GM23248 (cell line): ENCODE results near the gene ZMYM2. TPM values are rescaled to one million over a fixed set of nuclear protein-coding genes. Genes with fewer than 3 reads are reported as not detected.

Experiments
- DNase-seq: peaks from one replicate; pipeline ENCODE4 v3.0.0-alpha.2; 2015
- H2AFZ ChIP-seq: fragments of 200-600 bp; sonication (generic); 2 replicates; pipeline ENCODE4 v1.6.1; 2016; ENCODE audit warnings: antibody characterized with exemption
- H3F3A ChIP-seq: fragments of 200-600 bp; sonication (generic); 2 replicates; pipeline ENCODE4 v1.6.1; 2016; ENCODE audit warnings: mild to moderate bottlenecking, antibody characterized with exemption, mixed run types; ENCODE audit not compliant: insufficient read depth
- H3K27ac ChIP-seq: fragments of 200-600 bp; sonication (generic); 2 replicates; pipeline ENCODE4 v1.5.1; 2016; ENCODE audit warnings: mild to moderate bottlenecking
- H3K27me3 ChIP-seq: fragments of 200-600 bp; sonication (generic); replicated peaks from 2 replicates; pipeline ENCODE4 v1.6.1; 2016; ENCODE audit warnings: mild to moderate bottlenecking; ENCODE audit not compliant: insufficient read depth
- H3K36me3 ChIP-seq: fragments of 200-600 bp; sonication (generic); 2 replicates; pipeline ENCODE4 v1.6.1; 2016; ENCODE audit warnings: low read depth, mild to moderate bottlenecking
- H3K4me1 ChIP-seq: fragments of 200-600 bp; sonication (generic); 2 replicates; pipeline ENCODE4 v1.6.1; 2016; ENCODE audit warnings: mild to moderate bottlenecking; ENCODE audit not compliant: insufficient read depth
- H3K4me2 ChIP-seq: fragments of 200-600 bp; sonication (generic); one replicate; pipeline ENCODE4 v1.6.1; 2016; ENCODE audit warnings: mild to moderate bottlenecking; ENCODE audit not compliant: unreplicated experiment
- H3K4me3 ChIP-seq: fragments of 200-600 bp; sonication (generic); 2 replicates; pipeline ENCODE4 v1.5.1; 2016; ENCODE audit warnings: mild to moderate bottlenecking
- H3K79me2 ChIP-seq: fragments of 200-600 bp; sonication (generic); 2 replicates; pipeline ENCODE4 v1.6.1; 2016; ENCODE audit warnings: mild to moderate bottlenecking; ENCODE audit not compliant: insufficient read depth
- H3K9ac ChIP-seq: fragments of 200-600 bp; sonication (generic); 2 replicates; pipeline ENCODE4 v1.6.1; 2016; ENCODE audit warnings: mild to moderate bottlenecking
- H3K9me2 ChIP-seq: fragments of 200-600 bp; sonication (generic); 2 replicates; pipeline ENCODE4 v1.6.1; 2016; ENCODE audit warnings: mixed run types, mild to moderate bottlenecking, moderate library complexity; ENCODE audit not compliant: insufficient read depth
- H3K9me3 ChIP-seq: fragments of 200-600 bp; sonication (generic); one replicate; pipeline ENCODE4 v1.6.1; 2017; ENCODE audit warnings: low read depth
- H4K20me1 ChIP-seq: fragments of 200-600 bp; sonication (generic); 2 replicates; pipeline ENCODE4 v1.6.0; 2016; ENCODE audit not compliant: insufficient read depth
- EZH2 ChIP-seq: fragments of 200-600 bp; sonication (generic); IDR thresholded peaks from 2 replicates; pipeline ENCODE4 v1.6.1; 2018; ENCODE audit warnings: antibody characterized with exemption, mild to moderate bottlenecking; ENCODE audit not compliant: insufficient read depth, poor library complexity, severe bottlenecking
- EZH2phosphoT487 ChIP-seq: fragments of 200-600 bp; sonication (generic); IDR thresholded peaks from 2 replicates; pipeline ENCODE4 v1.6.1; 2018; ENCODE audit warnings: antibody characterized with exemption, moderate library complexity, mild to moderate bottlenecking, low read depth; ENCODE audit not compliant: insufficient read depth
- WGBS, 2 experiments: methylation state at CpG; one replicate each; pipeline ENCODE4 v1.1.6; 2015 to 2017; ENCODE audit warnings: low lambda C conversion rate in 2 of 2, low coverage in 1 of 2; ENCODE audit errors: missing lambda C conversion rate in 2 of 2; 5-methylcytosine and 5-hydroxymethylcytosine counted together
- in situ Hi-C: fragments of 300-500 bp; cut with MboI; formaldehyde crosslinking; loops from 2 replicates; pipeline ENCODE4 v1.15.0; 2020
- polyA plus RNA-seq: library from polyadenylated mRNA; unstranded; fragments of >200 nt; fragmentation: Nextera tagmentation; extraction: Ambion mirVana; gene quantifications from 2 replicates; pipeline ENCODE4 v1.2.1, GENCODE V29; 2016
- total RNA-seq: library from RNA; depleted of rRNA; stranded (reverse); fragments of >200 nt; shearing (Covaris generic); gene quantifications from 2 replicates; pipeline ENCODE4 v1.2.3, GENCODE V29; 2014

Gene ZMYM2
- total and polyA plus RNA-seq, 2 experiments from 2014 or later, result 14.9 to 35.0 TPM

DNA sequence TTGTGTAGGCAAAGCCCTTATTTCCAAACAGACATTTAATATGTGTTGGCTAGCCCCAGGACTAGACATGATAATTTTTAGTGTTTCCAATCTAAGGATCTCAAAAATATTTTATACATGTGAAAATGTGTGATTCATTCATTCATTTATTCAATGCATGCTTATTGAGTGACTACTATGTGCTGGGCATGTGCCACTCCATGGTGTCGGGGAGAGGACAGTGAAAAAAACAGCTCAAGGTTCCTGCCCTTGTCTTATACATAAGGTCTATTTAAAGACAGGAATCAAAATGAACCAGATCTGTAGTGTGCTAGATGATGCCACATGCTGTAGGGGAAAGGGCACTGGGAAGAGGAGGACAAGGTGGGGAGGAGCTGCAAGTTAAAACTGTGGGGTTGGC lies 165.8 kb downstream of the ZMYM2 start:
- Histone ChIP-seq H4K20me1 (no peaks in the 10 kb centered on the region), H3K36me3 (no peaks in the 10 kb centered on the region), H3F3A (peaks cover 28% of the 10 kb centered on the region), H3K4me3 (no peak overlapping the region), H3K27ac (peak overlapping the region; percentile 27; the same call in 1 of the 2 replicates), H3K9ac (no peak overlapping the region), H3K79me2 (no peaks in the 10 kb centered on the region), H3K4me2 (no peak overlapping the region), H3K4me1 (peaks cover 16% of the 10 kb centered on the region), H3K9me3 (no peaks in the 10 kb centered on the region), H2AFZ (no peak overlapping the region), H3K27me3 (no peaks in the 10 kb centered on the region), H3K9me2 (no peaks in the 10 kb centered on the region)
- in situ Hi-C loops, result no loop called here
- WGBS, 2 experiments, result 8 to 20% methylated on average over 1 of the region's 1 CpG
- TF ChIP-seq EZH2phosphoT487 (no peak), EZH2 (no peak)
- DNase-seq, result peak; percentile 68

DNA sequence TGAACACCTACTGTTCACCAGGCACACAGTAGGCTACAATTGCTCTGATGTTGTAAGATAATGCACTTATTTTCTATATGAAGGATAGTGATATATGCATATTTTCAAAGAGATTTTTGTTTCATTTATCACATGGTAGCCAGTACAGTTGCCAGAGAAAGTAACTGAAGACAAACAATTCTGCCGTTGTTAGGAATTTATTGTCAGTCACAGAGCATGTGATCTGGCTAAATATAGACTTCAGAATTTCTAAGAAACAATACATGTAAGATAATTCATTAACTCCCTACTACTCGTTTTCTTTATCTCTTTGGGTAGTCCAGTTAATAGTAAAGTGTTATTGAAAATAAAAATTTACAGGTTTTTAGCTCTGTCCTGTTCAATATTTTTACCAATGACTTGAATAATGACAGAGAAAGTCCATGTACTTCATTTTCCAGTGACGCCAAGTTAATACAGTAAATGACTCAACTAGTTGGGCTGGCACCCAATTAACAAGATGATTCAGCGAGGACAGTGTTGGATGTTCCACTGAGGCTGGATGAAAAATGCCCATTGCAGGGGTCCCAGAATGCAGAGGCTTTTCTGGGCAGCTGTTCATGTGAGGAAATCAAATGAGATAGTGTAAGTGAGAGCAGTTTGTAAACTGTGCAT lies 166.7 kb downstream of the ZMYM2 start:
- Histone ChIP-seq H3K4me1 (peaks cover 16% of the 10 kb centered on the region), H2AFZ (no peak overlapping the region), H4K20me1 (no peaks in the 10 kb centered on the region), H3K9me2 (no peaks in the 10 kb centered on the region), H3K4me3 (no peak overlapping the region), H3K27me3 (no peaks in the 10 kb centered on the region), H3K9ac (peak overlapping the region; percentile 20; the same call in 1 of the 2 replicates), H3K27ac (peak overlapping the region; percentile 74), H3F3A (peaks cover 21% of the 10 kb centered on the region), H3K36me3 (no peaks in the 10 kb centered on the region), H3K9me3 (no peaks in the 10 kb centered on the region), H3K79me2 (no peaks in the 10 kb centered on the region), H3K4me2 (peak overlapping the region; percentile 38)
- TF ChIP-seq EZH2phosphoT487, result no peak
- TF ChIP-seq EZH2, result no peak
- in situ Hi-C loops, result no loop called here
- peak; percentile 93 for DNase-seq
- WGBS, 2 experiments, result 1% methylated on average over 4 of the region's 4 CpGs

DNA sequence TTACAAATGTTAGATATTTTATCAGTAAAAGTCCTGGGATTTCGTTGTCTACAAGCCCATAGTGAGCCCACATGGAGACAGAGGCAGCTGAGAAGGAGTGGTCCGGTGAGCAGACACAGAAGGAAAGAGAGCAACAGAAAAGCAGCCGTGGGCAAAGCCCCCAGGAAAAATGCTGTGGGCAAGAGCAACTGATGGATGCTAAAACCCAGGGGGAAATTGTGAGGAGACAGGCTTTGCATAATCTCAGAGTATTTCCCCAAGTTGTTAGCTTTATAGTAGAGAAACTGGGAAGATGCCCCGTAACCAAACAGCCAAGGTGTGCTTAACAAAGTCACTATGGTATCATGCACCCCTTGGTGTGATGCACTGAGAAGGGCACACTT lies 167.2 kb downstream of the ZMYM2 start:
- no peaks in the 10 kb centered on the region for H4K20me1 ChIP-seq
- H3K27me3 ChIP-seq, result no peaks in the 10 kb centered on the region
- no peaks in the 10 kb centered on the region for H3K36me3 ChIP-seq
- H3F3A ChIP-seq, result peaks cover 19% of the 10 kb centered on the region
- peaks cover 16% of the 10 kb centered on the region for H3K4me1 ChIP-seq
- 48 to 54% methylated on average over 4 of the region's 4 CpGs for WGBS, 2 experiments
- no peaks in the 10 kb centered on the region for H3K79me2 ChIP-seq
- H2AFZ ChIP-seq, result no peak overlapping the region
- DNase-seq, result no peak
- no peaks in the 10 kb centered on the region for H3K9me3 ChIP-seq
- H3K9me2 ChIP-seq, result no peaks in the 10 kb centered on the region
- TF ChIP-seq EZH2phosphoT487 (no peak), EZH2 (no peak)
- peak overlapping the region; percentile 20; the same call in 1 of the 2 replicates for H3K9ac ChIP-seq
- H3K4me2 ChIP-seq, result no peak overlapping the region
- H3K4me3 ChIP-seq, result no peak overlapping the region
- in situ Hi-C loops, result no loop called here
- H3K27ac ChIP-seq, result peak overlapping the region; percentile 74

DNA sequence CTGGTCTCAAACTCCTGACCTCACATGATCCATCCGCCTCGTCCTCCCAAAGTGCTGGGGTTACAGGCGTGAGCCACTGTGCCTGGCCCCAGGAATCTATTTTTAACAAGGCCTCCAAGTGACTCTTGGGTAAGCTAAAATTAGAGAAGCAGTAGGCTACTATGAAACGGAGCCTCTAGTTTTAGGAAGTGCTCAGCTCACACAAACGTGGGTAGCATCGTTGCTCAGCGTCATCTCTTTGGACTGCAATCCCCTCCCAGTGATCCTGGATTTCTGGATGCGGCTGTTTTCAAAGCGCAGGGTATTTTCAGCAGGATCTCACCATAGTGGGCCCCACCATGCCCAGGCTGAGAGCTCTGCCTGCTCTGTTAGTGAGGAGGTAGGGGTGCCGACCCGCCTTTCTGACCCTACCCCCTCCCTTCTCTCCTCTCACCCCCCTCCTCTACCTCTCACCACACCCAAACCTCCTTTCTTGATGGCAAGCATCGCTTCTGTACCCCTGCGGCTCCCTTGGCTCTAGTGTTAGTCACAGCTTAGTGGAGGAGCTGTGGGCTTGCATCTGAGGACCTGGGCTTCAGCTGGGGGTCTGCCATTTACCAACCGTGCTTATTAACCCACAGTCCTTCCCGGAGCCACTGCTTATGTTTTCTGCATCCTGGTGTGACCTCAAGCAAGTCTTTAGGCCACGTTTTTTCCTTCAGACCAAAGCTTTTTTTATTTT lies 168.2 kb downstream of the ZMYM2 start:
- peaks cover 16% of the 10 kb centered on the region for H3K4me1 ChIP-seq
- no peak for DNase-seq

More for the DNA sequence above, 168.2 kb downstream of the ZMYM2 start:
- Histone ChIP-seq H3K4me3 (no peak overlapping the region), H3K9me2 (no peaks in the 10 kb centered on the region), H3K79me2 (no peaks in the 10 kb centered on the region), H4K20me1 (no peaks in the 10 kb centered on the region), H3F3A (peaks cover 19% of the 10 kb centered on the region), H3K27me3 (no peaks in the 10 kb centered on the region), H2AFZ (no peak overlapping the region), H3K9ac (no peak overlapping the region), H3K27ac (no peak overlapping the region; the same call in 1 of the 2 replicates), H3K36me3 (no peaks in the 10 kb centered on the region), H3K4me2 (no peak overlapping the region), H3K9me3 (no peaks in the 10 kb centered on the region)
- TF ChIP-seq EZH2phosphoT487 (no peak), EZH2 (no peak)
- in situ Hi-C loops, result no loop called here
- WGBS, 2 experiments, result 67 to 71% methylated on average over 14 to 16 of the region's 16 CpGs
